ENCODE results near the gene CYP8B1. TPM values are rescaled to one million over a fixed set of nuclear protein-coding genes. Genes with fewer than 3 reads are reported as not detected.

Gene CYP8B1
- total RNA-seq, result not detected

GRCh38 chr3:42875325-42876151 lies at the start of gene CYP8B1:
CYP8B1 (minus strand) TSS chr3:42875879; CDS start chr3:42875816, 63 bp downstream.

GRCh38 chr3:42906070-42906847 lies 30.6 kb upstream of the CYP8B1 start, which contains the start of gene ZNF662:
ZNF662 (plus strand) TSS chr3:42906142; CDS start chr3:42908115, 1,973 bp downstream.

Other genes starting within 250 kb of the CYP8B1 start
- gene ZBTB47, start 222.2 kb downstream of the CYP8B1 start, total RNA-seq, result 22.9 TPM
- 7.7 TPM for gene KLHL40, start 190.3 kb downstream of the CYP8B1 start, total RNA-seq
- 9.6 TPM for gene HHATL, start 173.1 kb downstream of the CYP8B1 start, total RNA-seq
- gene CCDC13, start 102.6 kb downstream of the CYP8B1 start, total RNA-seq, result 9.3 TPM
- gene HIGD1A, start 71.4 kb downstream of the CYP8B1 start, total RNA-seq, result 116 TPM
- 1.1 TPM for gene ACKR2, start 66.4 kb downstream of the CYP8B1 start, total RNA-seq
- gene ZNF662, start 30.3 kb upstream of the CYP8B1 start, total RNA-seq, result 33.0 TPM
- 24.4 TPM for gene GASK1A, start 103.4 kb upstream of the CYP8B1 start, total RNA-seq
- 31.2 TPM for gene POMGNT2, start 230.2 kb upstream of the CYP8B1 start, total RNA-seq

Measured in camera-type eye (tissue), 1 donor.